IPS-20b (cell line): ENCODE results near the gene ENDOD1.

ENCODE experiments used
- H3K27ac ChIP-seq: one replicate; pipeline ENCODE4 v1.5.1; 2013; ENCODE audit warnings: low read length
- H3K27me3 ChIP-seq: 2 replicates; pipeline ENCODE4 v1.6.1; 2013; ENCODE audit warnings: mild to moderate bottlenecking, low read length, inconsistent platforms; ENCODE audit not compliant: insufficient read depth
- H3K36me3 ChIP-seq: 2 replicates; pipeline ENCODE4 v1.6.1; 2013; ENCODE audit warnings: low read depth, mild to moderate bottlenecking, inconsistent platforms, low read length, moderate library complexity; ENCODE audit not compliant: insufficient read depth
- H3K4me1 ChIP-seq: 2 replicates; pipeline ENCODE4 v1.6.1; 2013; ENCODE audit warnings: mild to moderate bottlenecking, control low read depth, inconsistent platforms, low read length, moderate library complexity; ENCODE audit not compliant: insufficient read depth
- H3K4me3 ChIP-seq: 2 replicates; pipeline ENCODE4 v1.5.1; 2013; ENCODE audit warnings: mild to moderate bottlenecking, low read length, inconsistent platforms
- H3K9ac ChIP-seq: 2 replicates; pipeline ENCODE4 v1.6.1; 2013; ENCODE audit warnings: low read depth, mild to moderate bottlenecking, inconsistent platforms, low read length, moderate library complexity
- H3K9me3 ChIP-seq: 2 replicates; pipeline ENCODE4 v1.6.1; 2013; ENCODE audit warnings: mild to moderate bottlenecking, low read depth, low read length, inconsistent platforms; ENCODE audit not compliant: insufficient read depth

The ENDOD1 gene

DNA sequence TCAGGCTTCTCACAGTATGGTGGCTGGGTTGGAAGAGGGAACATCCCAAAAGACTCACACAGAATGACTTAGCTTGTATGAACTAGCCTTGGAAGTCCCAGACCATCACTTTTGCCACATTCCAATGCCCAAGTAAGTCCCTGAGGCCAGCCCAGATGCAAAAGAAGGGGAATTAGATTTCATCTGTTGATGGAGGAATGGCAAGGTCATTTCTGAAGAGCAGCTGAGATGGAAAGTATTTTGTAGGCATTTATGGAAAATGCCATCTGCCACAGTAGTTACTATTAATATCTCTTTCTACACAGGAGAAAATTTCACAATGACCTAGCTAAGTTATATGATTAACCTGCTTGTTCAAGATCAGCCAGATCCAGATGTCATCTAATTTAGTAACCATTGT is 58.8 kb downstream of the ENDOD1 start:
- Histone ChIP-seq H3K27ac (no peak overlapping the region), H3K4me1 (no peaks in the 10 kb centered on the region; the same call in 1 of the 2 replicates), H3K27me3 (peaks cover 79% of the 10 kb centered on the region), H3K9ac (no peak overlapping the region), H3K4me3 (no peak overlapping the region), H3K9me3 (no peaks in the 10 kb centered on the region), H3K36me3 (no peaks in the 10 kb centered on the region)

- peaks cover 74% of the 10 kb centered on the region for H3K27me3 ChIP-seq
- H3K27ac ChIP-seq, result no peak overlapping the region
- no peaks in the 10 kb centered on the region for H3K9me3 ChIP-seq
- H3K4me1 ChIP-seq, result no peaks in the 10 kb centered on the region; the same call in 1 of the 2 replicates
- H3K9ac ChIP-seq, result no peak overlapping the region
- no peak overlapping the region for H3K4me3 ChIP-seq
- no peaks in the 10 kb centered on the region for H3K36me3 ChIP-seq
Observed at GRCh38 chr11:95148938-95149337, 59.3 kb downstream of the ENDOD1 start.

DNA sequence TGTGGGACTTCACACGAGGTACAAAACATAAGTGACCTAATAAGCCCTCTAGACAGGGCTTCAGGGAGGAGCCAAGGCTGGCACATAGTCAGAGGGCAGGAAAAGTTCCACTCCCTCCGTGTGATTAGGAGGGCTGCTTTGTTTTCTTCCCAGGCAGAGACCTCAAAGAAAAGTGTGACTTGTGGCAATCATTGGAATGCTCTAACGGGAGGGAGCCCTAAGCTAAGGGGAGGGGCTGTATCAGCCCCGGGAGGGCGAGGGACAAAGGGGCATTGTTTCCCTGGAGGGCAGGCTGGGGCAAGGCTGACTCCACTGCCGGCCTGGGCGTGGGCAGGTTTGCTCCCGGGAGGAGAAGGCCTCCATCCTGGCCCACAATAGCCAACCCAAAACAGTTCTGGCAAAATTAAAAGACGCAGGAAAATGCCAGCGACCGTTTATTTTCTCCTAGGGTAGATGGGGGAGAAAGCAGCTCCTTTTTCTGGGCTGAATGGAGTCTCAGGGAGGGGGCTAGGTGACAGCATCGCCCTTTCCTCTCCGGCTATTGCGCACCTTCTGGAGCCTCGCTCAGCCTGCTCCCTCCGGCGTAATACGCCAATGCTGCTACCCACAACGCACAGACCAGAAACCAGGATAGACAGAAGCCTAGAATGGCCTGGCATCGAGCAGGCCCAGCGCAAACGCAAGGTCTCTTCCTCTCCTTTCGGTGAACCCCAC is 60.2 kb downstream of the ENDOD1 start:
- Histone ChIP-seq H3K27ac (no peak overlapping the region), H3K4me3 (peak overlapping the region; percentile 79)

DNA sequence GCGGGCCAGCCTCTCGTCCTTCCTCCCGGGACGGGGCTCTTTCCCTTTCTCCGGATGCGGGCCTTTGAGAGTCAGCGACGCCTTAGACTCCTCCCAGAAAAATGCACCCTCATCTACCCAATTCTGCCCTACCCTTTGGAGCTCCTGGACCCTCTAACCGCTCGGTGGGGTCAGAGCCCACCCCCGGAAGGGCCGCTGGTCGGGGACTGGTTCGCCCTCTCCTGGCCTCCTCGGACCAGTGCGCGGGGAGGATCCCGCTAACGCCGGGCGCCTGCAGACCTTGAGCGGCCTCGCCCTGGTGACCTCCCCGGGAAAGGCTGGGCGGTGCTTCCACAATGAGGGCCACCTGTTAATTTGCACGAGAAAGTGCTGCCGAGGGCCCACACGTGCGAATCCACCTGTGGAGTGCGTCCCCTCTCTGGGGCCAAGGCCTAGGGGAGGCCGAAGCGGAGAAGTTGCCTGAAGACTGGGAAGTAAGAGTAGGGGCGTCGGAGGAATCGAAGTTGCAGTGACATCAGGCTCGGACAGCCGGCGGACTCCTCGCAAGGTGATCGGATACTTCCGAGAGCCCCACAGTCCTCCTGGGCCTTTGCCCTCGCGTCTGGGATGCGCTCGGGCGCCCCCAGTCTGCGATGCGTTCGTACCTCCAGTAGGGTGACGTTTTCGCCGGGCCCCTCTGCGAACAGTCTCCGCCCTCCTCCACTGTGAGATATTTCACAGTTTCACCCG is 61.5 kb downstream of the ENDOD1 start:
- Histone ChIP-seq H3K9ac (peak overlapping the region; percentile 53; the same call in 1 of the 2 replicates), H3K36me3 (no peaks in the 10 kb centered on the region), H3K4me1 (no peaks in the 10 kb centered on the region; the same call in 1 of the 2 replicates), H3K27ac (no peak overlapping the region), H3K9me3 (no peaks in the 10 kb centered on the region), H3K4me3 (peak overlapping the region; percentile 79), H3K27me3 (peaks cover 52% of the 10 kb centered on the region)

More for the DNA sequence above, 60.2 kb downstream of the ENDOD1 start:
- Histone ChIP-seq H3K4me1 (no peaks in the 10 kb centered on the region; the same call in 1 of the 2 replicates), H3K9ac (no peak overlapping the region), H3K9me3 (no peaks in the 10 kb centered on the region), H3K27me3 (peaks cover 65% of the 10 kb centered on the region), H3K36me3 (no peaks in the 10 kb centered on the region)

DNA sequence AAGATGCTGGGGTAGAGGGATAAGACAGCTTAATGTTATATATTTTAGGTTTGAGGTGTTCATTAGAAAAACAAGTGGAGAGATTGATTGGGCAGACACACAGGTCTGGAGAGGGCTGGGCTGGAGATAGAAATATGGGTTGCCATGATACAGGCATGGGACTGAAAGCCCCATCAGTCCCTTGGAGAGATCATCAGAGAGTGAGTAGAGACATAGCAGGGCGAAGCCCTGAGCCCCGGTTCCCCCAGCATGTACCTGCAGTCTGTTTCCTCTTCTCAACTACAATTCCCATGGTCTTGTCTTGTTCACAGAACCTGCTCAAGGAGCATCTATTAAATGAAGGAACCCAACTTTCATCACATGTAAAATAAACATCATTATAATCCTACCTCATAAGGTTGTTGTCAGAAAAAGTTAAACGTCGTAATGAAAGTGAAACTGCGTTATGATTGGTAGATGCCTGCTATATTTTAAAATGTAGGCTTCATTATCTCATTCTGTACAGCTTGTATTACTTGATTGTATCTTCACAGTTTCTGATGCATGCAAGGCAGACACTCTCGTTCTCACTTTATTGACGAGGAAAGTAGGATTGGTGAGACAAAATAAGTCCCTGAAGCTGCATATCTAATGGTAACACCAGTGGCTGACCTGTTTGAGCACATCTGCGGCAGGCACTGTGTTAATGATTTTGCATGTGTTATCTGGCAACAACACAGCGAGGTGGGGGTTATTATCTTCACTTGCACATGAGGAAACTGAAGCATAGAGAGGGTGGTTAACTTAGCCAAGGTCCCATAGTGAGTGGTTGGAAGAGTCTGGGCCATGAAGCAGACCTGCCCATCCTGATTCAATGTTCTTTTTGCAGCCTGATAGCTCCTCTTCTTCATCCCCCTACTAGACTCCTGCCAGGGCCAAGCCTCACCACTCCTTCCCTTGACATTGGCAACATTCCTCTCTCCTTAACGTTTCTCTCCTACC is 63.5 kb downstream of the ENDOD1 start:
- no peak overlapping the region for H3K9ac ChIP-seq

DNA sequence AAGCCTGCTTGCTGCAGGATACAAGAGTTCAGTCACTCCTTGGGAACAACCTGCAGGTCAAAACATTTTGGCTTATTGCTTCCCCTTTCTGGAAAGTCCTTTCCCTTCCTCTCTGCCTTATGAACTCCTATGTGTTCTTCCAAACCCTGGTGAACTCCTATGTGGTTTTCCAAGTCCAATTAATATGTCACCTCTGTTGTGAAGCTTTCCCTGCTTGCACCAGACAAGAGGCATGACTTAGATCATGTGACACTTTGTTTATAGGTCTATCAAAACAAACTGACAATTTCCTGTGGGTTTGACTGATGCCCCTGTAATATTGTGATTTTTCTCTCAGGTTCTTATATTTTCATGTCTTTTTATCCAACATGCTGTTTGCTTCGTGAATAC is 64.2 kb downstream of the ENDOD1 start:
- Histone ChIP-seq H3K4me1 (no peaks in the 10 kb centered on the region), H3K4me3 (no peak overlapping the region), H3K9me3 (no peaks in the 10 kb centered on the region), H3K36me3 (no peaks in the 10 kb centered on the region), H3K27me3 (peaks cover 25% of the 10 kb centered on the region), H3K9ac (no peak overlapping the region), H3K27ac (no peak overlapping the region)

More for the DNA sequence above, 63.5 kb downstream of the ENDOD1 start:
- H3K9me3 ChIP-seq, result no peaks in the 10 kb centered on the region
- peaks cover 32% of the 10 kb centered on the region for H3K27me3 ChIP-seq
- H3K4me3 ChIP-seq, result no peak overlapping the region
- no peak overlapping the region for H3K27ac ChIP-seq
- no peaks in the 10 kb centered on the region for H3K4me1 ChIP-seq
- no peaks in the 10 kb centered on the region for H3K36me3 ChIP-seq

GRCh38 chr11:95154514-95154913 is 64.9 kb downstream of the ENDOD1 start:
- H3K27me3 ChIP-seq, result peaks cover 18% of the 10 kb centered on the region
- H3K36me3 ChIP-seq, result no peaks in the 10 kb centered on the region
- H3K4me3 ChIP-seq, result no peak overlapping the region
- H3K9ac ChIP-seq, result no peak overlapping the region
- H3K27ac ChIP-seq, result no peak overlapping the region
- H3K9me3 ChIP-seq, result no peaks in the 10 kb centered on the region
- no peaks in the 10 kb centered on the region for H3K4me1 ChIP-seq

DNA sequence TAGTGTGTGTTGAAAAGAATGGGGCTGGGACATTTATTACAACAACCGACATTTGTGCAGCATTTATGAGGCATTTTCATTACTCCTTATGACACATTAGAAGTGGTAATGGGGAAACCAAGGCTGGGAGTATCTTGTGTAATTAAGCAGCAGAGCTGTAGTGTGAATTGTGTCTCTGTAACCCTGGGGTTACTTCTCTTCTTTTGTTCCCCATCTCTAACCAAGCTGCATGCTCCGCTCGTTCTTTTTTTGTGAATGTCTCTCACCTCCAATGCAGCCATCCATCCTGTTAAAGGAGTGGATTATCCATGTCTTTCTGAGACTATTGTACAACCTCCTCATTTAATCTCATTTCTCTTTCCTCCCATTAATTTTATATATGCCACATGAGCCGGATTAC is 65.7 kb downstream of the ENDOD1 start:
- no peak overlapping the region for H3K27ac ChIP-seq
- no peak overlapping the region for H3K4me3 ChIP-seq
- no peaks in the 10 kb centered on the region for H3K4me1 ChIP-seq
- peaks cover 10% of the 10 kb centered on the region for H3K27me3 ChIP-seq
- H3K9ac ChIP-seq, result no peak overlapping the region
- H3K36me3 ChIP-seq, result no peaks in the 10 kb centered on the region
- no peaks in the 10 kb centered on the region for H3K9me3 ChIP-seq

DNA sequence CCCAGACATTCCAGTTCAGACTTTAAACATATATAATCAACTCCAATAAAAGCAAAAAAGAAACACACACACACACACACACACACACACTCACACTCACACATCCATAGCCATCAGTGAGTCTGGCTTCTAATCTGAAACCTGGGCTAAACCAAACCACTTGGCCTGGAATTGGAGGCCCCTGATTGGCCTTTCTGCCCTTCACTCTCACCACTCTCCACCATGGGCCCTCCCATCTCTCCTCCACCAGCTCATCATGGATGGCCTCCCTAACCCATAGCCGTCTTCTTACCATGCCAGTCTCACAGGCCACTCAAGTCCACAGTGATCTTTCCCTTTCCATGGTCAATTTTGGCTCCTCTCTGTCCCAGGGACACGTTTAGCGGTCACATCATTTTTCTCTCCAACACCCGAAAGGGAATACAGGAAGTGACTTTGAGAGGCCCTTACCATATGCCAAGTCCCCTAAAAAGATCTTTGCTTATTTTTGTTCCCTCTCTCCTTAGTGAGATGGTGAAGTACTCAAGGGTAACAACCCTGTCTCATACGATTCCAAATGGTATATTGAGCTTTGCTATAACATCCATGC is 66.6 kb downstream of the ENDOD1 start:
- H3K36me3 ChIP-seq, result no peaks in the 10 kb centered on the region
- no peaks in the 10 kb centered on the region for H3K9me3 ChIP-seq
- peaks cover 1% of the 10 kb centered on the region; the same call in 1 of the 2 replicates for H3K27me3 ChIP-seq
- H3K4me1 ChIP-seq, result no peaks in the 10 kb centered on the region
- no peak overlapping the region for H3K9ac ChIP-seq
- H3K27ac ChIP-seq, result no peak overlapping the region
- no peak overlapping the region for H3K4me3 ChIP-seq

- H3K27me3 ChIP-seq, result no peaks in the 10 kb centered on the region
- no peak overlapping the region for H3K27ac ChIP-seq
- no peak overlapping the region for H3K4me3 ChIP-seq
- no peaks in the 10 kb centered on the region for H3K36me3 ChIP-seq
- H3K4me1 ChIP-seq, result no peaks in the 10 kb centered on the region
- no peak overlapping the region for H3K9ac ChIP-seq
- H3K9me3 ChIP-seq, result no peaks in the 10 kb centered on the region
Observed at GRCh38 chr11:95156916-95157541, 67.4 kb downstream of the ENDOD1 start.

DNA sequence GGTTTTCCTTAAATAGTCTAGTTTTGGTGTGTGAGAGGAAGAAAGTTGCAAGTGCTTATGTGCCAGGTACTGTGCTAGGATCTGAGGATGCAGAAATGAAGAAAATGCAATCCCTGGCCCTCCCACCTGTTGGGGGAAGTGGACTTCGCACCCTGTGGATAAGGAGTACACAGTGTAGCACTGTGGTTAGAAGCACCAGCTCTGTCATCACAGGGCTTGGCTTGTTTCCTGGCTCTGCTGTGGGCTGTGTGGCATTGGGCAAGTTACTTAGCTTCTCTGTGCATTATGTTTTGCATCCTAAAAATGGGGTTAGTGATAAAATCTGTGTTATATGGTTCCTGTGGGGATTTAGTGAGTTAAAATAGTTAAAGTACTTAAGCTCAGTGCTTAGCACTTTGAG is 68.2 kb downstream of the ENDOD1 start:
- Histone ChIP-seq H3K27me3 (no peaks in the 10 kb centered on the region), H3K4me1 (no peaks in the 10 kb centered on the region), H3K27ac (no peak overlapping the region), H3K36me3 (no peaks in the 10 kb centered on the region), H3K9ac (no peak overlapping the region), H3K9me3 (no peaks in the 10 kb centered on the region), H3K4me3 (no peak overlapping the region)
